HT1080 (cell line): ENCODE results near the gene HOXA2. TPM values are rescaled to one million over a fixed set of nuclear protein-coding genes. Genes with fewer than 3 reads are reported as not detected.

ENCODE experiments used
- DNase-seq: peaks from one replicate; pipeline ENCODE4 v3.0.0-alpha.2; 2015; ENCODE audit warnings: low read depth
- total RNA-seq: library from RNA; depleted of rRNA; stranded (reverse); fragments of >200 nt; shearing (Covaris generic); gene quantifications from 2 replicates; pipeline ENCODE4 v1.2.3, GENCODE V29; 2014

The HOXA2 gene
- total RNA-seq, 1 experiment from 2014 or later, result not detected

DNA sequence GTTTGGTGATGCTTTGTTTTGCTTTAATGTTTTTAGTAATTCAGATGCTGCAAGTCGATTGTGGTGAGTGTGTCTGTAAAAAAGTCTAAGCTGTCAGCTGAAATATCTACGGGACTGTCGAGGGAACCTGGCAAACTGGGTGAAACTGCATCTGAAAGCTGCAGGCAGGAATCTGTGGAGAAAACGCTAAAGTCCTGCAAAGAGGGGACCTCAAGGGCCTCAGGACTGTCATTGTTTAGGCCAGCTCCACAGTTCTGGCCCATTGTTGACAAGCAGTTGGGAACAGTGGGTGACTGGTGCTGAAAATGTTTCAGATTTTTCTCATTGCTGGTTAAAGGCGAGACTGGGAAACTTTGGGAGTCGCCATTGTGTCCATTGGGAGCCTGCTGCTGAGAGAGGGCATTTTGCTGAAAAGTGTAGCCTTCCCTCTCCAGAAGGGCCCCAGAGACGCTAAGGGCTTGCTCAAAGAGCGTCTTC lies 1.8 kb downstream of the HOXA2 start:
- no peak for DNase-seq

DNA sequence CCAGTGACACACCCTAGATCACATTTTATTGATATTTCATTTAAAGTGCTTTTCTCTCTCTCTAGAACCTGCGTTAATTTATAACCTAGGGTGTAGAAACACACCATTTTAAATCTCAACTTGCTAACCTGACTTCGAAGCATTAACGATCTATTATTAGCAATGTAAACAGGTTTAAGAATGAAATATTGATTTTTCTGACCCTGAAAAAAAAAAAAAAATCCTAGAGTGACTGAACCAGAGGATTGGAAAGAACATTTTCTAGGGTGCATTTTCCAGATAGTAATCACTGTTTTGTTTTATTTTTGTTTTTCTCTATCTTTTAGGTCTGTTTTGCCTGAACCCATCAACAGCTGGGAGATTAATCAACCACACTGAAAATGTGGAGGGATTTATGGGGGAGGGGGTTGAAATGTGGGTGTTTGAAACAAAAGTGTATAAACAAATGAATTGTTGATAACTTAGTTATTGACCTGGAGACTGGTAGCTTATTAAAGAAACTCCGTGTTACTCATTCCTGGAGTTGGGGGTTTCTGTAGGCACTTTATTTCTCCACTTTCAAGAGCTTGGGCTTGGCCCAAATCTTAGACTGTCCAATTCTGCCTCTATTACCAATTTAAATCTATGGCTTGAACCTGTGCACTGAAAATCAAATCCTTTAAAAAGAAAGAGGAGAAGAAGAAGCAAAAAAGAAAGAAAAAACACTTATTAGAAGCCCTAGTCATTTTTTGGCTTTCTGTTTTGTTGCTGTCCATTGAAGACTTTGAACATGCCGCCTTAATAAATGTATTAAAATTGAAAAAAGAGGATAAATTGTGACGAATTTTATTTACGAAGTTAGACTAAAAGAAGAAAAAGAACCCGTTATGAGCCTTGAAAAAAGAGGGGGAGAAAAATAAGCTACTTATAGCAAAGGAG lies 2.8 kb downstream of the HOXA2 start:
- no peak for DNase-seq

DNA sequence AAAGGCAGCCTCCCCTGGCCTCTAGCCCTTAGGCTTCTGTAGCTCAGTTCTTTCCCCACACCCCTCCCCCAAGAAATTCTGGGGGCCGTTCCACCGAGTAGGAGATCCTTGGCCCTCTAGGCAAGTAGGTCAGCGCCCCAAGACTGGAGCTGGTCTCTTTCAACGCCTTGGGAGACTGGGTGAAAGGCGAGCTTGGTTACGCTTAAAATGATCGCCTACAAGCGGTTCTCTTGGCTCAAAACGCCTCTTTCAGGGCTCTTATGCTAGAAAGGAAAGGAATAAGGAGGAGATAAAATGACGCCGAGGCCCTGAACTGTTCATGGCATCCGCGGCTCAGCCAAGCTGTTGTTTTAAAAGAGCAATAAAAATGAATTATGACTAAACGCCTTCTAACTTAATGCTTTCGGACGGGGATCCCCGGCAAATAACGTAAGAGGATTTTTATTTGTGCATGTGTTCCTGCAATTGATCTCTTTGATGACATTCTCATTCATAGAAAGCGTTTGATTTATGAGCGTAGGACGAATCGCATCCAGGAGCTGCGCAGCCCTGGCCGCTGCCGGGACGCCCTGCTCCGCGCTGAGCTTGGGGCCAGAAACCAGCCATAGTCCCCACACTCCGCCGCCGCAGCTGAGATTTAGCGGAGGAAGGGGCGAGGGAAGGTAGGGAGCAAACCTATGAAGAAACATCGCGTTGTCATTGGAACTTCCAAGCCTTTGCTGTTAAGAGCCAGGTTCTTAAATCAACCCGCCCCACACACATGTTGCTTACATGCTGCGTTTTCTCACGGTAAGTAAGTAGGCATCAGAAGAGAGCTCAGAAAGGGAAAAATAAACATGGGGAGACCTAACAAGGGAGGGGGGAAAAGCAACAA lies 3.7 kb downstream of the HOXA2 start:
- DNase-seq, result no peak

DNA sequence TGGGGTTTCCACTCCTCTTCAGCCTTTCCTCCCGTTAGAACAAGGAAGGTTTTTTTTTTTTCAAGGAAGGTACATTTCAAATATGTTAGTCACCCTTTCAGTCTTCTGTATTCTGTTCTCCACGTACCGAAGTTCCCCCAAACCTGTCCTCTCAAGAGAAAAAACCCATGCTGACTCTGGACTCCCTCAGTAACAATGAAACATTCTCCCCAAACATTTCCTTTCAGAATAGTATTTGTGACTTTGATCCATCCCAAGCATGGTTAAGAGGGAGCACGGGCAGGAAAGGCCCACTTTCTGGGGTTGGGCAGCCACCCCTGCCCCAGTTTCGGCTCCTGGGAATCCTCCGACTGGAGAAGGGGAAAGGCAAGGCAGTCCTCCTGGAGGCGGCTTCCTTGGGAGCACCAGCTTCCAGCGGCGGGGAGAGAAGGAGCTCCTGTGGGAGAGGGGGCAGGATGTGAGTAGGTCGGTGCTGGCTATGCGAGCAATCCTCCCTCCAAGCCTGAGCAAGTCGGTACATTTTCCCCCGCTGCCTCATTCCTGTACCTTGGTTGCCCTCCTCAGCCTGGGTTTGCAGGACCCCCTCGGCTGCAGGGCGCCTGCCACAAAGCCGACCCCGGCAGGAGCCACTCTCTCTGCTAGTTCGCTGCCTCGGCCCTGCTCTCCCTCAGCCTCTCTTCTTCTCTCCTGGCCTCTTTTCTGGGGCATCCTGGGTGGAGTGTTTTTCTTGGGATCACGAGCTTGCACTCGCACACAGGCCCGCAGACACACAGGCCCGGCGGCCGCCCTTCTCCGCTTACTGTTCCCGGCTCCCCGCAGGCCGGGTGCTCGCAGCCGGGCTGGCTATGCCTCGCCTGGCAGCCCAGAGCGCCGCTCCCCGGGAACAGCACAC lies 4.6 kb downstream of the HOXA2 start:
- peak; percentile 45 for DNase-seq

DNA sequence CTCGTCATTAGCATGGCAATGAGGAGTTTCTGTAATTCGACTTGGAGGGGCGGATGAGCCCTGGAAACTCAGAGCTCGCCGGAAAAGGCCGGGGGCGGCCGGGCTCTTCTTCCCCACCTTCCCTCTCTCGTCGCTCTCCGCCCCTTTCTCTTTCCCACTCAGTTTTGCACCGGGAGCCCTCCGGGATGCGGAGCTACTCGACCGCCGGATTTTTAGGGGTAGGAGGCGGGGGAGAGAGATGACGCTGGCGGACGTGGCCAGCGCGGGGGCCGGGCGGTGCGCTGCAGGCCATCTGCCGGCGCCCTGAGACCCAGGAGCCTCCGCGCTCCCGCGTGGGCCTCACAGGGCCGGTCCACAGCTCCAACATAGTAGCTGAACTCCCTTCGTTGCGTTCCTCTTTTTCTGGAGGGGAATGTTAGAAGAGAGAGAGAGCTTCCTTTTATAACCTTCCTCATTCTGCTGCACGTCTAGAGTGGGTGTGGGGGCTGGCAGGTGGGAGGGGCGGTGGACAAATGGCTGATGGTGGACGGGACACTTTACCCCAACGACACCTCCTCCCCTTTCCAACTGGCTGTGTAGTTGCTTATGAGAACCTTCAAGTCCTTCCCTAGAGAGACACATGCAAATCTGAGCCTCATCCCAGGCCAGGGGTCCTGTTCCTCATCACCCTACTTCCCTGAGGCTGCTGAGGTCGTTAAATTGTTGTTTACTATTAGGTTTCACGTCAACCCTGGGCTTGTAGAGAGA lies 5.5 kb downstream of the HOXA2 start:
- peak; percentile 25 for DNase-seq

DNA sequence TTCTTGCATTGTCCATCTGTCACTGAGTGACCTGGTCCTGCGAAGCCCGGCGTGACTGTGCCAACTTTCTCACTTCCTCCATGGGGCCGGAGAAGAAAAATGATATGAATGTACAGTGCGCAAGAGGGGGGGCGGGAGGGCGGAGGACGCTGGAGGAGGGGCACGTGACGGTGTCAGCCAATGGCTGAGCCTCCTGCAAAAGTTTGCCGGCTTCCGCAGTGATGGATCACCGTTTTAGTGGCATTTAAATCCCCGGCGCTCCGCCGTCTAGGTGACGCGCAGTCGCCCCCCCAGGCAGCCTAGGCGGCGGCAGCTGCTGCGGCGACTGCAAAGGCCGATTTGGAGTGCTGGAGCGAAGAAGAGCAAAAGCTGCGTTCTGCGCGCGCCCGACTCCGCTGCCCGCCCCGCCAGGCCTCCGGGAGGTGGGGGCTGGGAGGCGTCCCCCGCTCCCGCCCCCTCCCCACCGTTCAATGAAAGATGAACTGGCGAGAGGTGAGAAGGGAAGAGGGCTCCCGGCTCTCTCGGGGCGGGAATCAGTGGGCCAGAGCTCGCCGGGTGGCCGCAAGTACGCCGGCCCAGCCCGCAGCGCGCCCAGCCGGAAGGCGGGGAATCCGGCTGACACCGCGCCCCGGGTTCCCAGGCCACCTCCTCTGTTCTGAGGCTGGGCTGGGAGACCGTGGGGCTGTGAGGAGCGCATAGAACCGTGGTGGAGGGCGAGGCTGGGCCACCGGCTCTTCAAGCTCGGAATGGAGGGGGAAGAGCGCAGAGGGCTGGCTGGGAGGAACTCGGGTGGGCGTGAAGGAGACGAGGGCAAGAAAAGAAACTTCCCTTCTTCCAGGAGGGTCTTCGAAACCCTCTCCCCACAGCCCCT lies 6.4 kb downstream of the HOXA2 start, which contains the start of gene HOXA1:
Gene HOXA1, minus strand, starts transcription at position 104 of the 871 bp plus-strand sequence. Its CDS starts 88 bp downstream, at position 16.
- DNase-seq, result peak; percentile 86

DNA sequence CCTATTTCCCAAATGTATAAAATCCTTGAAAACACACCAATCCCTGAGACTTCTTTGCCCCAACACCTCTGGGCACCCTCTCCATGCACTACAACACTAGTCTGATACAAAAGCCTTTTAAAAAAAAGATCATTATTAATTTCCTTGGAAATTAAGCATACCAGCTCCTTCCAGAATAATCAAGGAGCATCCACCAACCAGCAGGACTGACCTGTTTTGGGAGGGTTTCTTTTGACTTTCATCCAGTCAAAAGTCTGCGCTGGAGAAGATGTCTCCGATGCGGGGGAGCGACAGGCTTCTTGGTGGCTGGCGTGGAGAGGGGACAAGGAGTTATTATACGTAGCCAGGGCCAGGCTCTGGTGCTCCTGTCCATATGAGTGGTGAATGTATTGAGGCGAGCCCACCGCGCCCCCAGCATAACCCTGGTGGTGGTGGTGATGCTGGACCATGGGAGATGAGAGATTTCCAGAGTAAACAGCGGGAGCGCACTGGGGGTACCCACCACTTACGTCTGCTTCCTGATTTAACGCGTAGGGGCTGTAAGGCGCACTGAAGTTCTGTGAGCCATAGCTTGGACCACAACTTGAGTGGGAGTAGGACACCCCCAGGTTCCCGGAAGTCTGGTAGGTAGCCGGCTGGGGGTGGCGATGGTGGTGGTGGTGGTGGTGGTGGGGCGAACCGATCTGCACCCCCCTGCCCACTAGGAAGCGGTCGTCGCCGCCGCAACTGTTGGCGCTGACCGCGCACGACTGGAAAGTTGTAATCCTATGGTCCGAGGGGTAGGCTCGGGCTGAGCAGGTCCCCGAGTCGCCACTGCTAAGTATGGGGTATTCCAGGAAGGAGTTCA lies 7.2 kb downstream of the HOXA2 start:
- no peak for DNase-seq

DNA sequence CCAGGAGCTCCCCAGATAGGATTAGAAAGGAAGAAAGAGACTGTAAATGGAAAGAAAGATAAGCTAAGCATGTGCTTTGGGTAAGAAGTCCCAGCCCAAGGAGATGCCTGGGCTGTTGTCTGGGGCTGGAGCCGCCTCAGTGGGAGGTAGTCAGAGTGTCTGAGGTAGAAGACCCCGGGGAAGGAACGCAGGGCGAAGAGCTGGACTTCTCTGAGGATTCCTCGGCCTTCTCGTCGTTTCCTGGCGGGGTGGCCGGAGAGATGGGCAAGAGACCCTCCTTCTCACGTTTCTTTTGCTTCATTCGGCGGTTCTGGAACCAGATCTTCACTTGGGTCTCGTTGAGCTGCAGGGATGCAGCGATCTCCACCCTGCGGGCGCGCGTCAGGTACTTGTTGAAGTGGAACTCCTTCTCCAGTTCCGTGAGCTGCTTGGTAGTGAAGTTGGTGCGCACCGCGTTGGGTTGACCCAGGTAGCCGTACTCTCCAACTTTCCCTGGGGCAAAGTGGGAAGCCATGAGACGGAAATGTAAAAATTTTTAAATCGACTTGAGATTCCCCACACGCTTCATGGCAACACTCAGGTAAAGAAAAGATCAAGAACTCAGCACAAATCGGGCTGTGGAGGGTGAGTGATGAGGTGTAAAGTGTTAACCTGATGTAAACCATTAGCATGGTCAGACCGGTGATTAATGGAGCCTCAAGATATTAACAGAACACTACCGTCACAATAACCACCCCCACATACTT lies 8.0 kb downstream of the HOXA2 start:
- no peak for DNase-seq

DNA sequence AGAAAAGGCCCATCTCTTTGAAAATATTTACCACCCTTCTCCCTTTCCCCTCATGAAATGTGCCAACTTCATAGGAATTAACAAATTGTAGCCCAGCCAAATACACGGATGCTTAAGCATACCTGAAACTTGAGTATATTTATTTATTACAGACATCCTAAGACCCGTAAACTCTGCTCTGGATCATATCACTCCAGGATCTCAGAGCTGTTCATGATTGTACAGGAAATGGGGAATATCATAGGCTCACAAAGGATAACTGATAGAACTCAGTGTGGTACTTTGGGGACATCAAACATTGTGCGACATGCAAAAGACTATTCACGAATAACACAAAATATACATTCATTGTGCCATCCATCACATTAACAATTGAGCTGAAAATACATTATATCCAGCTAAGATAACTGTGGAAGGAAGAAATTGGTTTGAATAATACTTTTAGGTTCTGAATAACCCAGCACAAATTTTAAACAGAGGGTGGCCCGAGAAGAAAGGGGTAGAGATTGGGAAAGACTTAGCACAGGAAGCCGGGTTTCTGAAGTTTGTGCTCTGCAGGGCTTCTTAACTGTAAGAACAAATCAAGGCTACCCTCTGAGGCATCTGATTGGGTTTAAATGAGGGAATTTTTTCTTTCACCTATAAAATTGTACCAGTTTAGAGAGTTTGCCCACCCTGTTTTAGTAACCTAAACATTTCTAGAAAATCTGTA lies 9.1 kb downstream of the HOXA2 start:
- DNase-seq, result no peak

DNA sequence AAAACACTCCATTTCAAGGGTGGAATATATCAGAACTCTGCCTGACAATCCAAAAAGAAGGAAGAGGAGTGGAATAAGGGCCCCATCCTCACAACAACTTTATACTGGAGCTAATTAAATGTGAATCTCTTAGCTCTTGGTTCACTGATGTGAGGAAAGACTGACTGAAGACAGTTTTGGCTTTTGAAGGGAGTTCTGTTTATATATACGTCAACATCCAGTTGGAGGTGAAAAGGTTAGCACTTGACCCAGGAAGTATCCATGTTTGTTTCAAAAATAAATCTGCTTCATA lies 9.7 kb downstream of the HOXA2 start:
- DNase-seq, result no peak

DNA sequence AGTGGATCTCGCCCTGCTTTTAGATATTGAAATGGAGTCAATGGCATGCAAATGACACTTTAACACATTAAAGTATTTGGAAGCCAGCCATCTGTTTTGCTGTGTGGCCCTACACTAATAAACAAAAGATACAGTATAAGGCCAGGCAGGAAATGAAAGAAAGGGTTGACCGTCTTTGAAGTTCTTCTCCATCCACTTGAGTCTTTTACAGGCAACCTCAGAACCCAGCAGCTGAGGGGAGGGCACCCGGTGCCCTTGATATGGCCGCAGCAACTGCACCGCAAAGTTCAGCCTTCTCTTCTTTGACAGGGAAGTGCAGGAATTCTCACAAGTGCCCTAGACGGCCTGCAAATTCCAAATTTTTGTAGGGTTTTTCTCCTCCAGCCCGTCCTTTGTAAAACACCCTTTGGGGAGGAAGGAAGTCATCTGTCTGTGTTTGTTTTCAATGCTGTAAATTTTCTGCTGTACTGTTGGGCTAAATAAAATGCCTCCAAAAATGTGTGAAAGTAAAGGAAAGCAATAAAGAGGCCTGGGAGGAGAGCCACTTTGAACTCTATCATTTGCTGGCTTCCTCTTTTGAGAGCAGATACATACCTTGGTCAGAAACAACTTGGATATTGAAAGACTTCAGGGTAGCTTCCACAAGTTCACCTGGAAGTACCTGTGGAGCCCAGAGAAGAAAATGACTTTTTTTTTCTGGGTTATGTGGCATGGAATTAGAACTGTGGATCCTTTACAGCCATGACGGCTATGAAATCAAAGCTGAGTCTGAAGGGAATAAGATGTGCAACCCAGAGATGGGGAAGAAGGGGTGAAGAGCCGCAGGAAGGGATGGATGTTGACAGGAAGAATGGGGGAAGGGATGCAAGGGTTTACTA lies 10.3 kb downstream of the HOXA2 start:
- no peak for DNase-seq

DNA sequence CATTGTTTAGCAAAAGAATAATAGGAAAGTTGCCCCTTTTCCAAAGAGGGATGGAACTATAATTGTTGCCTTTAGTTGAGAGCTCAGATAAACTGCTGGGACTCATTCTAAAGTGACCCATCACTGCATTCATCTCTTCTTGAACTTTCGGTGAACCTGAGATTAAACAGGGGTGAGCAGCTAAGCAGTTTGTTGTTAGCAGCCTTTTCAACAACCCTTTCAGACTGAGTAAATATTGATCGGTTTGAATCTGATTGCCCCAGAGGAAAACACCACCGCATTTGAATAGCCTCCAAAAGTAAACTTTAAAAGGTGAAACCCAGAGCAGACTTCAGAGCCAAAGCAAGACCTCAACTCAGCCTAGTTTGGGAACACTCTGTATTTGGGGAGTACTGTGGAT lies 11.4 kb downstream of the HOXA2 start:
- DNase-seq, result no peak

DNA sequence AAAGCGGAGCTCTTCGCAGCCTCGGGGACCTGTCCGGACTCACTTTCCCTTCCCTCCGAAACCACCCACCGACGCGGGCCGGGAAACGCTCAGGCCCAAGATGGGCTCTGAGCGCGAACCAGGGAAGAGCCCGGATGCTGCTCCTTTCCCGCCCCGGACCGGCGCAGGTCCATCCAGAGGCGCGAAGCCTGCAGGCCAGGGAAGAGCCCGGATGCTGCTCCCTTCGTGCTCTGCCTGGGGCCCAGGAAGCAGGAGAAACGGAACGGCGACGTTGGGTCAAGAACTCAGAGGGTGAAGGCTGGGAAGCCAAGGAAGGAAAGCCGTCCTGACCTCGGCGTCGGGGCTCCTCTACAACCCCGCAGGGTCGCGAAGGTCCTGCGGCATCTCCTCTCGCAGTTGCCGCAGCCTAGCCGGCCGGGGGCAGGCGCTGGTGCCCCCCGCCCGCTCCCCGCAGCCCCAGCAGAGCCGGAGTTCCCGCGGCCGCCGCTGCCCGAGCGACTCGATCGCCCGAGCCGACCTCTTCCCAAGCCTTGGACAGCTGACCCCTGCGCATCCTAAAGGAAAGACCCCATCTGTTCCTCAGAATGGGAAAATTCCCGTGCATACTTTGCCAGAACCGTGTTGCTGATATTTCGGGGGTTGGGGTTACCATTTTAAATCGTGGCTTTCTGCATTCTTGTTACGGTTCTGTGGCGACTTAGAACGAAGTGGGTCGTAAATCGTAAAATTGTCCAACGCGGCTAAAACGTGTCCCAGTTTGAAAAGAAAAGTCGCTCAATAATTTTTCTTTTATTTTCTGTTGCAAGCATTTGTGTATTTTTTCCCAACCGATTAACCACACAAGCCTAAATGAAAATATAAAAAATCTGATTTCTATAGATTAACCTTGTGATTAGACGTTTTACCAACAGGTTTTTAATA lies 14.2 kb downstream of the HOXA2 start:
- DNase-seq, result no peak

DNA sequence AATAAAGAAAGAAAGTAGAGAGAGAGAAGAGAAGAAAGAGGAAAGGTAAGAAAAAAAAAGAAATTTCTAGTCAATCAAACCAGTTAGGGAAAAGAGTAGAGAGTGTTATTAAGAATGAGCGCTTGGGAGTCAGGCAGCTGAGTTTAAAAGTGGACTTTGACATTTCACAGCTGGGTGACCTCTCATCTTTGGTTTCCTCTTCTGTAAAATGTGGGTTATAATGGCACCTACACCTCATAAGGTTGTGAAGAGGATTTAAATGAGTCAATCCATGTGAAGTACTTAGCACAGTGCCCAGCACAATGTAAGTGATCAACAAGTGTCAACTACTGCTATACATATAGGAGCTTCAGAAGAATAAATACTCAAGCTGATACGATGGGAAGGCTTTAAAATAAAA lies 18.8 kb downstream of the HOXA2 start:
- DNase-seq, result no peak

DNA sequence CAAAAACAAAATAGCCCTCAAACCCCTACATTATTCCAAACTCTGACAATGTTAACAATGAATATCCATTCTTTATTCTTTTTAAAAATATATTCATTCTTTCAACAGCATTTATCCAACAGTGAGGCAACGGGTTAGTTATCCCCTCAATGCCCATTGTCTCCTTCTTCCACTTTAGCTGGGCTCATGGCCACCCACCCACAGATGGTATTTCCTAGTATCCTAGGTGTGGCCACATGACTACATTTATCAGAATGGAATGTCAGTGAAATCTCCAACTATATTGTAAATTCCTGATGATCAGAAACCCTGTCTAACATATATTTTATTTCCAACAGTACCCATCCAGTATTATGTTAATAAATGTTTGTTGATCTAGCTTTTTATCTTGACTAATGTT lies 20.3 kb downstream of the HOXA2 start:
- DNase-seq, result peak; percentile 25
